GM12872 (cell line): Measurements from ENCODE around the gene COL6A1.

ENCODE experiments used
- TF ChIP-seq, protein P1 (sequence below): IDR thresholded peaks from 3 replicates; pipeline ENCODE4 v1.5.1; 2011; ENCODE audit warnings: low read depth, mild to moderate bottlenecking, low read length, moderate library complexity; ENCODE audit not compliant: insufficient read depth

COL6A1 gene

DNA sequence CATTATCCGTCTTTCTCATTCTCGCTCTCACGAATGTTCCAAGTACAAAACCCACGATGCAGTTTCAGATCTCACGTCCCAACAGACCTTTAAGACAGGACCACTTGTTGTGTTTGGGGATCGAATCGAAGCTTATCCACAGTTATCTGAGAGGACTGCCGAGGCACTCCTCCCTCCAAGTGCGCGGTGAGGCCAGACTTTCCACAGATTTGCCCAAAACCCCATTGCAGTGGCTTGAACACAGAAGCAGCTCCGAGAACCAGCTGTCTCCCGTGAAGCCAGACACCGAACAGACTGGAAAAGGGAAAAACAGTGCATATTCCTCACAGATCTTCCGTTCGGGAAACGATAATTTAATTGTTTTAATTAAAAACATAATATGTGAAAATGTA lies 69.8 kb downstream of the COL6A1 start:
- TF ChIP-seq, protein P1, sequence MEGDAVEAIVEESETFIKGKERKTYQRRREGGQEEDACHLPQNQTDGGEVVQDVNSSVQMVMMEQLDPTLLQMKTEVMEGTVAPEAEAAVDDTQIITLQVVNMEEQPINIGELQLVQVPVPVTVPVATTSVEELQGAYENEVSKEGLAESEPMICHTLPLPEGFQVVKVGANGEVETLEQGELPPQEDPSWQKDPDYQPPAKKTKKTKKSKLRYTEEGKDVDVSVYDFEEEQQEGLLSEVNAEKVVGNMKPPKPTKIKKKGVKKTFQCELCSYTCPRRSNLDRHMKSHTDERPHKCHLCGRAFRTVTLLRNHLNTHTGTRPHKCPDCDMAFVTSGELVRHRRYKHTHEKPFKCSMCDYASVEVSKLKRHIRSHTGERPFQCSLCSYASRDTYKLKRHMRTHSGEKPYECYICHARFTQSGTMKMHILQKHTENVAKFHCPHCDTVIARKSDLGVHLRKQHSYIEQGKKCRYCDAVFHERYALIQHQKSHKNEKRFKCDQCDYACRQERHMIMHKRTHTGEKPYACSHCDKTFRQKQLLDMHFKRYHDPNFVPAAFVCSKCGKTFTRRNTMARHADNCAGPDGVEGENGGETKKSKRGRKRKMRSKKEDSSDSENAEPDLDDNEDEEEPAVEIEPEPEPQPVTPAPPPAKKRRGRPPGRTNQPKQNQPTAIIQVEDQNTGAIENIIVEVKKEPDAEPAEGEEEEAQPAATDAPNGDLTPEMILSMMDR: no peak

DNA sequence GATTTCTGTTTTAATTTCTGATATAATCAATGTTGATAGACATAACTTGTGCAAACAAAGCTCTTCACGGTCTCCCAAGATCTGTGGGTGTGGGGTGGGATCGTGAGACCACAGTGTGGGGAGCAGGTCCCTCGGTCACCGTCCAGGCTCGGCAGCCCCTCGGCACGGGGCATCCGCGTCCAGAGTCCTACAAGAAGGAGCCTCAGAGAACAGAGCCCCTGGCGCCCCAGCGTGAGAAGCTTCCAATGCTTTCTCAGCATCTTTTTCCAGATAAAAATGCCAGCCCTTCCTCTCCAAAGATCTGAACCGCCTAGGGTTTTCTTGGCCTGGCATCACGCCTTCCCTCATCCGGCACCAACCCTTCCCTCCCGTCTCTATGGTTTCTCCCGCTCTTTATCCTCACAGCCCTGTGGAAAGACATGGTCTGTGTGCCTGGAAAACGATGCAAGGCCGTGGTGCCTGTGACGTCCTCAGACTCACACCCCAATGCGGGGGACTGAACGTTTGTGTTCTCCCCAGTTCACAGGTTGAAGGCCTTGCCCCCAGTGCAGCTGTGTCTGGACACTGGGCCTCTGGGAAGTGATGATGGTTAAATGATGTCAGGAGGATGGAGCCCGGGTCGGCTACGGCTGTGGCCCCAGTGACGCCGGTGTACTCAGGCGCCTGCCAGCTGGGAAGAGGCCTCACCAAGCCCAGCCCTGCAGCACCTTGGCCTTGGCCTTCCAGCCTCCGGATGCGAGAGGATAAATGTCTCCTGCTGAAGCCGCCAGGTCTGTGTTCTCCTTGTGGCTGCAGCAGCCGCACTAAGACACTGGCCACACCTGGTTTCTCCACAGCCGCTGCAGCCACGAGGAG lies 70.5 kb downstream of the COL6A1 start:
- TF ChIP-seq, protein P1: no peak

DNA sequence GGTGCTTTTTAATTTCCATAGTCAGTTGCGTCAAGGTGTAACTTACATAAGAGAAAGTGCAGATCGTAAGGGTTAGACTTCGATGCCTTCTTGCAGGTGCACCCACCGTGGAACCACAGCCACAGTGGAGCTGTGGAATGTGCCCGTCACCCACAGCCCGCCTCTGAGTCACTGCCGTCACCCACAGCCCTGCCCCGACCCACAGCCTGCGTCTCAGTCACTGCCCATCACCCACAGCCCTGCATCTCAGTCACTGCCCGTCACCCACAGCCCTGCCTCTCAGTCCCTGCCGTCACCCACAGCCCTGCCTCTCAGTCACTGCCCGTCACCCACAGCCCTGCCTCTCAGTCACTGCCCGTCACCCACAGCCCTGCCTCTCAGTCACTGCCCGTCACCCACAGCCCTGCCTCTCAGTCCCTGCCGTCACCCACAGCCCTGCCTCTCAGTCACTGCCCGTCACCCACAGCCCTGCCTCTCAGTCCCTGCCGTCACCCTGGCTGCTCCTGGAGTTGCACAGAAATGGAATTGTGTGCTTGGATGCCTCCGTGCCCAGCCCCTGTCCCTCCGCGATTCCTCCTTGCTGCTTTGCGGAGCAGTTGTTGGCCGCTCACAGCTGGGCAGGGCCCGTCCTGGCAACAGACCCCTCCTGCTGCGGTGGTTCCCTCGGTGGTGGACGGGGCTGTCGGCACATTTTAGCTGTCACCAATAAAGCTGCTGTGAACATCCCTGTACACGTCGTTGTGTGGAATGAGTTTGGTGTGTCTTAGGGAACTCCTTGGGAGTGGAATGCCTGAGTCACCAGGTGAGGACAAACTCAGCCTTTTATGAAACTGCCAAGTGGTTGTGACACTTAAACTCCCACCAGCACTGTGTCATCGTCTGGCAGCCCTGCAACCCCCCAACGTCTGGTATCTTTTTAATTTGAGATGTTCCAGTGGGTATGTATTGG lies 71.4 kb downstream of the COL6A1 start:
- TF ChIP-seq, protein P1: no peak

DNA sequence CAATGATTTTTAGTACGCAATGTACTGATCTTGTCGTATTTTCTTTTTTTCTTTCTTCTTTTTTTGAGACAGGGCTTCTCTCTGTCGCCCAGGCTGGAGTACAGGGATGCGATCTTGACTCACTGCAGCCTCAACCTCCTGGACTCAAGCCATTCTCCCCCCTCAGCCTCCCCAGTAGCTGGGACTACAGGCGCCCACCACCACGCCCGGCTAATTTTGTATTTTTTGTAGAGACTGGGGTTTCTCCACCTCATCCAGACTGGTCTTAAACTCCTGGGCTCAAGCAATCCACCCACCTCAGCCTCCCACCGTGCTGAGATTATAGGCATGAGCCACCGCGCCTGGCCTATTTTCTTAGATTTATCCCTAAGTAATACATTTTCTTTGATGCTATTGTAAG lies 72.5 kb downstream of the COL6A1 start:
- TF ChIP-seq, protein P1: no peak

DNA sequence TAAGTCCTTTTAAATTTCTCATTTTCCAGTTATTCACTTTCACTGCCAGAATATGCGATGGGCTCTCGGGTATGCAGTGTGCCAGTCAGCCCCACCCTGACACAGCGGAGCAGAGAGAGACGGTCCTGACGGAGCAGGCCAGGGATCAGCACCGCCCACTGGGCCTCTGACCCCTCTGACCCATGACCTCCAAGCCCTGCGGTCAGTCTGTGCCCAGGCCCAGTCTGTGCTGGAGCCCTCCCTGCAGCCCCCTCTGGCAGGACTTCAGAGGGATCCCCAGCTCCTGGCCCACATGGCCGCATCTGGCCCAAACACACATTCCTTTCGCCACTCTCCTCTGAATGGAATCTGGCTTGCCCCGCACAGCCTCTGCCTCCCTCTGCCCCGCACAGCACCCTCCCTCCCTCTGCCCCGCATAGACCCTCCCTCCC lies 72.9 kb downstream of the COL6A1 start:
- TF ChIP-seq, protein P1: no peak
